ENCODE measurements around the gene NINL. TPM values are rescaled to one million over a fixed set of nuclear protein-coding genes. Genes with fewer than 3 reads are reported as not detected.
"Not testable (repeated sequence)": the region's sequence is repeated elsewhere in the genome, so short reads cannot be mapped to it uniquely, and the experiment has no call there.

Gene NINL
- 9.5 TPM for polyA plus RNA-seq (2013, experiment 1 of 2)
- polyA plus RNA-seq (2013, experiment 2 of 2), result 9.8 TPM

GRCh38 chr20:25584905-25585704, at the start of gene NINL:
NINL (minus strand) TSS chr20:25585531; CDS start chr20:25526587, 58,944 bp downstream.
- Histone ChIP-seq H3K79me1 (ENCODE audit: low read length) (peaks cover 6% of the 10 kb centered on the region), H2AK5ac (ENCODE audit: low read length) (peak within 1 kb of the TSS; percentile 92), H2BK5ac (ENCODE audit: low read length) (peak within 1 kb of the TSS; percentile 78), H3K27me3 (ENCODE audit: insufficient read depth, low read length, poor library complexity) (no peaks in the 10 kb centered on the region), H2BK120ac (ENCODE audit: low read depth, low read length) (peak within 1 kb of the TSS; percentile 48), H3K27ac (ENCODE audit: low read depth, low read length) (peak within 1 kb of the TSS; percentile 51), H3K4ac (ENCODE audit: low read depth, low read length) (peak within 1 kb of the TSS; percentile 98), H3K36me3 (ENCODE audit: control insufficient read depth, insufficient read depth, low read length) (no peaks in the 10 kb centered on the region), H3K9ac (ENCODE audit: low read length) (peak within 1 kb of the TSS; percentile 98), H3K4me3 (ENCODE audit: low read length) (peak within 1 kb of the TSS; percentile 89), H3K4me2 (ENCODE audit: low read length) (peak within 1 kb of the TSS; percentile 98), H3K23ac (ENCODE audit: low read length) (peak within 1 kb of the TSS; percentile 89), H3K4me1 (ENCODE audit: control insufficient read depth, low read depth, low read length) (no peaks in the 10 kb centered on the region), H3K18ac (ENCODE audit: low read length) (peak within 1 kb of the TSS; percentile 97), H4K5ac (ENCODE audit: low read length) (peak within 1 kb of the TSS; percentile 81), H3K79me2 (ENCODE audit: control insufficient read depth, insufficient read depth, low read length) (peaks cover 33% of the 10 kb centered on the region), H3K56ac (ENCODE audit: low read length) (peak within 1 kb of the TSS; percentile 100), H2BK15ac (replicated peaks; ENCODE audit: low read depth) (no peak within 1 kb of the TSS), H4K8ac (ENCODE audit: low read depth, low read length) (no peak within 1 kb of the TSS)
- DNase-seq, result peak; percentile 88
- no CpG with 5 or more reads among the region's 108 CpGs for WGBS (ENCODE audit: extremely low coverage, insufficient coverage, low lambda C conversion rate)

- WGBS (ENCODE audit: extremely low coverage, insufficient coverage, low lambda C conversion rate), result no CpG with 5 or more reads among the region's 5 CpGs
- no peak overlapping the region for H2BK120ac ChIP-seq (ENCODE audit: low read depth, low read length)
Measured at GRCh38 chr20:25632940-25633790, 47.8 kb upstream of the NINL start.

GRCh38 chr20:25630615-25631014, 45.3 kb upstream of the NINL start:
- H3K79me2 ChIP-seq (ENCODE audit: control insufficient read depth, insufficient read depth, low read length); H2BK5ac ChIP-seq (ENCODE audit: low read length); H2BK120ac ChIP-seq (ENCODE audit: low read depth, low read length); DNase-seq; H3K23ac ChIP-seq (ENCODE audit: low read length); H3K27me3 ChIP-seq (ENCODE audit: insufficient read depth, low read length, poor library complexity); H2AK5ac ChIP-seq (ENCODE audit: low read length); H4K8ac ChIP-seq (ENCODE audit: low read depth, low read length); H2BK15ac ChIP-seq (replicated peaks; ENCODE audit: low read depth); H3K9ac ChIP-seq (ENCODE audit: low read length); H4K5ac ChIP-seq (ENCODE audit: low read length); H3K56ac ChIP-seq (ENCODE audit: low read length); H3K36me3 ChIP-seq (ENCODE audit: control insufficient read depth, insufficient read depth, low read length); H3K18ac ChIP-seq (ENCODE audit: low read length); H3K4me2 ChIP-seq (ENCODE audit: low read length); H3K4ac ChIP-seq (ENCODE audit: low read depth, low read length); H3K4me3 ChIP-seq (ENCODE audit: low read length); H3K27ac ChIP-seq (ENCODE audit: low read depth, low read length); H3K79me1 ChIP-seq (ENCODE audit: low read length); H3K4me1 ChIP-seq (ENCODE audit: control insufficient read depth, low read depth, low read length): not testable (repeated sequence)
- no CpG with 5 or more reads among the region's 2 CpGs for WGBS (ENCODE audit: extremely low coverage, insufficient coverage, low lambda C conversion rate)

More at GRCh38 chr20:25632940-25633790, 47.8 kb upstream of the NINL start:
- Histone ChIP-seq H3K27me3 (ENCODE audit: insufficient read depth, low read length, poor library complexity) (no peaks in the 10 kb centered on the region), H3K23ac (ENCODE audit: low read length) (no peak overlapping the region), H2BK15ac (replicated peaks; ENCODE audit: low read depth) (no peak overlapping the region), H4K5ac (ENCODE audit: low read length) (no peak overlapping the region), H3K4me1 (ENCODE audit: control insufficient read depth, low read depth, low read length) (no peaks in the 10 kb centered on the region), H2BK5ac (ENCODE audit: low read length) (no peak overlapping the region), H4K8ac (ENCODE audit: low read depth, low read length) (no peak overlapping the region), H3K79me2 (ENCODE audit: control insufficient read depth, insufficient read depth, low read length) (no peaks in the 10 kb centered on the region), H3K27ac (ENCODE audit: low read depth, low read length) (no peak overlapping the region), H2AK5ac (ENCODE audit: low read length) (no peak overlapping the region), H3K79me1 (ENCODE audit: low read length) (no peaks in the 10 kb centered on the region), H3K4me3 (ENCODE audit: low read length) (no peak overlapping the region), H3K4me2 (ENCODE audit: low read length) (no peak overlapping the region), H3K36me3 (ENCODE audit: control insufficient read depth, insufficient read depth, low read length) (no peaks in the 10 kb centered on the region), H3K9ac (ENCODE audit: low read length) (no peak overlapping the region), H3K56ac (ENCODE audit: low read length) (no peak overlapping the region), H3K18ac (ENCODE audit: low read length) (no peak overlapping the region), H3K4ac (ENCODE audit: low read depth, low read length) (no peak overlapping the region)
- DNase-seq, result no peak

GRCh38 chr20:25629816-25630499, 44.6 kb upstream of the NINL start:
- H3K27ac ChIP-seq (ENCODE audit: low read depth, low read length), result no peak overlapping the region
- H3K27me3 ChIP-seq (ENCODE audit: insufficient read depth, low read length, poor library complexity), result no peaks in the 10 kb centered on the region
- H3K4me2 ChIP-seq (ENCODE audit: low read length), result no peak overlapping the region
- no peak overlapping the region for H2BK120ac ChIP-seq (ENCODE audit: low read depth, low read length)
- H3K4ac ChIP-seq (ENCODE audit: low read depth, low read length), result no peak overlapping the region
- H3K36me3 ChIP-seq (ENCODE audit: control insufficient read depth, insufficient read depth, low read length), result no peaks in the 10 kb centered on the region
- DNase-seq, result no peak
- H2AK5ac ChIP-seq (ENCODE audit: low read length), result peak overlapping the region; percentile 73
- no peak overlapping the region for H4K5ac ChIP-seq (ENCODE audit: low read length)
- peaks cover 5% of the 10 kb centered on the region for H3K4me1 ChIP-seq (ENCODE audit: control insufficient read depth, low read depth, low read length)
- no peak overlapping the region for H2BK15ac ChIP-seq (replicated peaks; ENCODE audit: low read depth)
- no peaks in the 10 kb centered on the region for H3K79me1 ChIP-seq (ENCODE audit: low read length)
- no peak overlapping the region for H2BK5ac ChIP-seq (ENCODE audit: low read length)
- H3K79me2 ChIP-seq (ENCODE audit: control insufficient read depth, insufficient read depth, low read length), result no peaks in the 10 kb centered on the region
- no peak overlapping the region for H3K4me3 ChIP-seq (ENCODE audit: low read length)
- H3K9ac ChIP-seq (ENCODE audit: low read length), result no peak overlapping the region
- no peak overlapping the region for H3K56ac ChIP-seq (ENCODE audit: low read length)
- no peak overlapping the region for H3K23ac ChIP-seq (ENCODE audit: low read length)
- H3K18ac ChIP-seq (ENCODE audit: low read length), result no peak overlapping the region
- no CpG with 5 or more reads among the region's 8 CpGs for WGBS (ENCODE audit: extremely low coverage, insufficient coverage, low lambda C conversion rate)
- no peak overlapping the region for H4K8ac ChIP-seq (ENCODE audit: low read depth, low read length)

- Histone ChIP-seq H3K36me3 (ENCODE audit: control insufficient read depth, insufficient read depth, low read length) (no peaks in the 10 kb centered on the region), H2BK5ac (ENCODE audit: low read length) (no peak overlapping the region), H3K4ac (ENCODE audit: low read depth, low read length) (no peak overlapping the region), H3K4me3 (ENCODE audit: low read length) (no peak overlapping the region), H3K27ac (ENCODE audit: low read depth, low read length) (peak overlapping the region; percentile 37), H4K5ac (ENCODE audit: low read length) (no peak overlapping the region), H2BK120ac (ENCODE audit: low read depth, low read length) (no peak overlapping the region), H3K4me2 (ENCODE audit: low read length) (no peak overlapping the region), H3K56ac (ENCODE audit: low read length) (peak overlapping the region; percentile 37), H3K79me1 (ENCODE audit: low read length) (peaks cover 7% of the 10 kb centered on the region), H3K23ac (ENCODE audit: low read length) (no peak overlapping the region), H3K79me2 (ENCODE audit: control insufficient read depth, insufficient read depth, low read length) (peaks cover 6% of the 10 kb centered on the region), H3K9ac (ENCODE audit: low read length) (no peak overlapping the region), H2BK15ac (replicated peaks; ENCODE audit: low read depth) (no peak overlapping the region), H3K18ac (ENCODE audit: low read length) (no peak overlapping the region), H2AK5ac (ENCODE audit: low read length) (no peak overlapping the region), H3K27me3 (ENCODE audit: insufficient read depth, low read length, poor library complexity) (no peaks in the 10 kb centered on the region), H3K4me1 (ENCODE audit: control insufficient read depth, low read depth, low read length) (peaks cover 12% of the 10 kb centered on the region), H4K8ac (ENCODE audit: low read depth, low read length) (no peak overlapping the region)
- DNase-seq, result peak; percentile 84
- no CpG with 5 or more reads among the region's 9 CpGs for WGBS (ENCODE audit: extremely low coverage, insufficient coverage, low lambda C conversion rate)
Measured at GRCh38 chr20:25626779-25627178, 41.4 kb upstream of the NINL start.

Measured in mesendoderm (in vitro differentiated cells).